Neuronal stem cell (in vitro differentiated cells): ENCODE measurements around the gene UCHL5.

Source experiments
- DNase-seq: peaks from one replicate; pipeline ENCODE4 v3.0.0-alpha.2; 2013; ENCODE audit warnings: low spot score
- H2AFZ ChIP-seq: one replicate; pipeline ENCODE4 v1.6.1; 2013; ENCODE audit warnings: mild to moderate bottlenecking, low read length, inconsistent platforms
- H2AK5ac ChIP-seq: 2 replicates; pipeline ENCODE4 v1.6.1; 2013; ENCODE audit warnings: low read depth, mild to moderate bottlenecking, inconsistent platforms, low read length, moderate library complexity, mixed read lengths
- H2BK120ac ChIP-seq: 2 replicates; pipeline ENCODE4 v1.6.1; 2013; ENCODE audit warnings: low read depth, mild to moderate bottlenecking, inconsistent platforms, low read length, moderate library complexity, mixed read lengths
- H2BK12ac ChIP-seq: one replicate; pipeline ENCODE4 v1.6.1; 2013; ENCODE audit warnings: low read length, inconsistent platforms
- H2BK15ac ChIP-seq: 2 replicates; pipeline ENCODE4 v1.6.1; 2013; ENCODE audit warnings: mild to moderate bottlenecking, low read length, inconsistent platforms, mixed read lengths
- H2BK5ac ChIP-seq: one replicate; pipeline ENCODE4 v1.6.1; 2013; ENCODE audit warnings: inconsistent platforms, mild to moderate bottlenecking, low read length, moderate library complexity
- H3K14ac ChIP-seq: one replicate; pipeline ENCODE4 v1.6.1; 2013; ENCODE audit warnings: low read length, inconsistent platforms
- H3K18ac ChIP-seq: 2 replicates; pipeline ENCODE4 v1.6.1; 2013; ENCODE audit warnings: low read length, inconsistent platforms
- H3K23ac ChIP-seq: 2 replicates; pipeline ENCODE4 v1.6.1; 2013; ENCODE audit warnings: low read depth, mild to moderate bottlenecking, mixed read lengths, low read length, inconsistent platforms; ENCODE audit not compliant: poor library complexity
- H3K27ac ChIP-seq: replicated peaks from 3 replicates; pipeline ENCODE4 v1.5.1; 2013; ENCODE audit warnings: low read length, inconsistent platforms
- H3K27me3 ChIP-seq, 3 experiments: 2 replicates each; pipeline ENCODE4 v1.6.1; 2013; ENCODE audit warnings: low read length in 3 of 3, mild to moderate bottlenecking in 2 of 3, inconsistent platforms in 1 of 3, low read depth in 1 of 3, mixed read lengths in 1 of 3, moderate library complexity in 1 of 3; ENCODE audit not compliant: control insufficient read depth in 3 of 3, insufficient read depth in 3 of 3
- H3K36me3 ChIP-seq, 2 donors: replicated peaks in 1 of 2; 2 replicates each; pipeline ENCODE4 v1.6.1; 2013; ENCODE audit warnings: low read length in 2 of 2; ENCODE audit not compliant: control insufficient read depth in 2 of 2, insufficient read depth in 2 of 2
- H3K4ac ChIP-seq: 2 replicates; pipeline ENCODE4 v1.6.1; 2013; ENCODE audit warnings: inconsistent platforms, mild to moderate bottlenecking, low read length, moderate library complexity
- H3K4me1 ChIP-seq, 2 donors: 1 replicate in 1 of 2; 2 replicates in 1 of 2; pipeline ENCODE4 v1.6.1; 2013; ENCODE audit warnings: low read length in 2 of 2, low read depth in 1 of 2; ENCODE audit not compliant: control insufficient read depth in 2 of 2, insufficient read depth in 1 of 2
- H3K4me2 ChIP-seq: one replicate; pipeline ENCODE4 v1.6.1; 2013; ENCODE audit warnings: mild to moderate bottlenecking, low read length, inconsistent platforms; ENCODE audit not compliant: insufficient read depth, poor library complexity, severe bottlenecking
- H3K4me3 ChIP-seq, 2 donors: 2 replicates each; pipeline ENCODE4 v1.5.1; 2013; ENCODE audit warnings: low read length in 2 of 2, mild to moderate bottlenecking in 2 of 2, inconsistent platforms in 1 of 2, moderate library complexity in 1 of 2
- H3K79me1 ChIP-seq: one replicate; pipeline ENCODE4 v1.6.1; 2013; ENCODE audit warnings: low read depth, mild to moderate bottlenecking, inconsistent platforms, low read length, moderate library complexity
- H3K9ac ChIP-seq: one replicate; pipeline ENCODE4 v1.6.1; 2013; ENCODE audit warnings: mild to moderate bottlenecking, low read depth, low read length, inconsistent platforms; ENCODE audit not compliant: poor library complexity
- H3K9me3 ChIP-seq, 2 donors: replicated peaks in 1 of 2; 2 replicates each; pipeline versions ENCODE3 to v1.6.1; 2013; ENCODE audit warnings: low read length in 2 of 2, mild to moderate bottlenecking in 2 of 2, inconsistent platforms in 1 of 2, low read depth in 1 of 2, mixed read lengths in 1 of 2, moderate library complexity in 1 of 2; ENCODE audit not compliant: control insufficient read depth in 2 of 2, insufficient read depth in 1 of 2
- H4K8ac ChIP-seq: one replicate; pipeline ENCODE4 v1.6.1; 2013; ENCODE audit warnings: low read depth, mild to moderate bottlenecking, inconsistent platforms, low read length, moderate library complexity
- H4K91ac ChIP-seq: one replicate; pipeline ENCODE4 v1.6.1; 2013; ENCODE audit warnings: low read length, low read depth, mild to moderate bottlenecking, inconsistent platforms; ENCODE audit not compliant: poor library complexity
- WGBS, 2 donors: extraction: QIAGEN DNeasy Blood & Tissue Kit; methylation state at CpG; one replicate each; pipeline ENCODE4 v1.1.7; 2013; ENCODE audit warnings: missing lambda C conversion rate in 2 of 2, mixed read lengths in 1 of 2; ENCODE audit not compliant: insufficient read length in 2 of 2, insufficient replicate concordance in 1 of 2; ENCODE audit errors: extremely low coverage in 2 of 2; 5-methylcytosine and 5-hydroxymethylcytosine counted together

The UCHL5 gene

GRCh38 chr1:193013707-193014106 lies 45.5 kb downstream of the UCHL5 start:
- no peak overlapping the region for H3K14ac ChIP-seq
- H2AK5ac ChIP-seq = no peak overlapping the region
- H3K27ac ChIP-seq = no peak overlapping the region
- no peak overlapping the region for H2BK120ac ChIP-seq
- no peak overlapping the region for H3K18ac ChIP-seq
- no peak overlapping the region for H2BK15ac ChIP-seq
- DNase-seq = no peak
- H4K8ac ChIP-seq = no peak overlapping the region
- H3K4me3 ChIP-seq = no peak overlapping the region
- H4K91ac ChIP-seq = no peak overlapping the region
- H2BK5ac ChIP-seq = no peak overlapping the region
- H3K9me3 ChIP-seq = no peaks in the 10 kb centered on the region
- H3K4ac ChIP-seq = no peak overlapping the region
- no peak overlapping the region for H2AFZ ChIP-seq
- no peak overlapping the region for H3K23ac ChIP-seq
- H3K4me1 ChIP-seq = no peaks in the 10 kb centered on the region
- no peak overlapping the region for H3K9ac ChIP-seq
- H2BK12ac ChIP-seq = no peak overlapping the region
- no CpG with 5 or more reads among the region's 7 CpGs for WGBS, 2 donors
- H3K79me1 ChIP-seq = no peaks in the 10 kb centered on the region
- H3K27me3 ChIP-seq = no peaks in the 10 kb centered on the region
- peaks cover 0 to 36% of the 10 kb centered on the region in 2 donors for H3K36me3 ChIP-seq
- H3K4me2 ChIP-seq = no peak overlapping the region

DNA sequence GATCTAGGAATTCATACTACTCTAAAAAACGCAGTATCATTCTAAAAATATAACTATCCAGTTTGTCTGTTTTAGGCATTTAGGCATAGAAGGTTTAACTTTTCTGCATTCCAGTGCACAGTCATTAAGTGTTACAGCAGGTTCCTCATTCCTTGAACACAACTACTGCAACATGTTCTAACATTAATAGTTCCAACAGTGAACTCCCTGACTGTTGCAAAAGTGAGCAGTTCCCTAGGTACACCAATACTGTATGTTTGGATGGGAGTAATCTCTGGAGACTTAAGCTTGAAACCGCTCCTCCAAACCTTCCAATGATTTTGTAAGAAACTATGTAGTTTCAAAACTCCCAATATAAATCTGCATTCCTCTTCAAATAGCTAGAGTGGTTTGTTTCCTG lies 46.2 kb downstream of the UCHL5 start:
- DNase-seq = no peak
- Histone ChIP-seq H3K23ac (no peak overlapping the region), H2BK120ac (no peak overlapping the region), H3K27me3 (no peaks in the 10 kb centered on the region), H3K9me3 (no peaks in the 10 kb centered on the region), H4K91ac (no peak overlapping the region), H4K8ac (no peak overlapping the region), H2BK5ac (no peak overlapping the region), H2AFZ (no peak overlapping the region), H3K4me1 (no peaks in the 10 kb centered on the region), H3K4me2 (no peak overlapping the region), H3K9ac (no peak overlapping the region), H3K14ac (no peak overlapping the region), H3K79me1 (no peaks in the 10 kb centered on the region), H3K36me3 (peaks cover 0 to 35% of the 10 kb centered on the region in 2 donors), H3K4ac (no peak overlapping the region), H2BK15ac (no peak overlapping the region), H2AK5ac (no peak overlapping the region), H3K4me3 (no peak overlapping the region), H3K18ac (no peak overlapping the region), H2BK12ac (no peak overlapping the region), H3K27ac (no peak overlapping the region)
- no CpG with 5 or more reads among the region's 2 CpGs for WGBS, 2 donors

GRCh38 chr1:193011406-193011805 lies 47.8 kb downstream of the UCHL5 start:
- Histone ChIP-seq H3K36me3 (peaks cover 0 to 20% of the 10 kb centered on the region in 2 donors), H3K23ac (no peak overlapping the region), H2BK120ac (no peak overlapping the region), H3K79me1 (no peaks in the 10 kb centered on the region), H3K9me3 (no peaks in the 10 kb centered on the region), H3K18ac (no peak overlapping the region), H3K27ac (no peak overlapping the region), H3K27me3 (no peaks in the 10 kb centered on the region), H3K14ac (no peak overlapping the region), H3K4me1 (no peaks in the 10 kb centered on the region), H4K8ac (no peak overlapping the region), H3K4me2 (no peak overlapping the region), H3K9ac (no peak overlapping the region), H2AFZ (no peak overlapping the region), H2BK5ac (no peak overlapping the region), H3K4ac (no peak overlapping the region), H3K4me3 (no peak overlapping the region), H2AK5ac (no peak overlapping the region), H2BK12ac (no peak overlapping the region), H4K91ac (no peak overlapping the region), H2BK15ac (no peak overlapping the region)
- no peak for DNase-seq
- WGBS, 2 donors = no CpG with 5 or more reads among the region's 1 CpG

- no peak overlapping the region for H2BK15ac ChIP-seq
- no peak overlapping the region for H4K91ac ChIP-seq
- no peak overlapping the region for H2AFZ ChIP-seq
- H2AK5ac ChIP-seq = no peak overlapping the region
- H3K79me1 ChIP-seq = no peaks in the 10 kb centered on the region
- H3K4me1 ChIP-seq = no peaks in the 10 kb centered on the region
- no peak overlapping the region for H2BK120ac ChIP-seq
- H3K18ac ChIP-seq = no peak overlapping the region
- H3K14ac ChIP-seq = no peak overlapping the region
- no peak overlapping the region for H3K27ac ChIP-seq
- H3K36me3 ChIP-seq = peaks cover 0 to 2% of the 10 kb centered on the region in 2 donors
- H2BK5ac ChIP-seq = no peak overlapping the region
- WGBS, 2 donors = no CpG with 5 or more reads among the region's 3 CpGs
- H4K8ac ChIP-seq = no peak overlapping the region
- H3K27me3 ChIP-seq = no peaks in the 10 kb centered on the region
- H3K4me2 ChIP-seq = no peak overlapping the region
- H2BK12ac ChIP-seq = no peak overlapping the region
- no peak overlapping the region for H3K4me3 ChIP-seq
- H3K9me3 ChIP-seq = peaks cover 0 to 4% of the 10 kb centered on the region in 2 donors
- no peak overlapping the region for H3K4ac ChIP-seq
- DNase-seq = no peak
- no peak overlapping the region for H3K9ac ChIP-seq
- no peak overlapping the region for H3K23ac ChIP-seq
Observed at GRCh38 chr1:193009501-193009900, 49.7 kb downstream of the UCHL5 start.
